SK-N-SH (cell line): ENCODE results near the gene JAKMIP3. TPM values are rescaled to one million over a fixed set of nuclear protein-coding genes. Genes with fewer than 3 reads are reported as not detected.

ENCODE experiments used
- CTCF ChIA-PET: fragments of 300-600, 350-600 bp; formaldehyde crosslinking; extraction: SDS; loops from one replicate; lab custom pipeline; 2021; lab: Yijun Ruan, JAX
- POLR2A ChIA-PET: fragments of 350-600 bp; sonication (Branson Sonifier 250); formaldehyde crosslinking; extraction: SDS; loops from one replicate; lab custom pipeline; 2020; ENCODE audit warnings: antibody characterized with exemption, inconsistent platforms; lab: Yijun Ruan, JAX
- DNase-seq: peaks from one replicate; pipeline ENCODE4 v3.0.0; 2012
- H2AFZ ChIP-seq: fragments of 200-600 bp; sonication (generic); 2 replicates; pipeline ENCODE4 v1.8.1; 2016; ENCODE audit warnings: antibody characterized with exemption, mild to moderate bottlenecking, low read depth
- H3F3A ChIP-seq: fragments of 200-600 bp; sonication (generic); replicated peaks from 2 replicates; pipeline ENCODE3; 2016; ENCODE audit warnings: antibody characterized with exemption, mild to moderate bottlenecking; ENCODE audit not compliant: insufficient read depth
- H3K27ac ChIP-seq, 2 experiments: fragments of 200-500 bp in 1 of 2; fragments of 200-600 bp in 1 of 2; sonication (Bioruptor generic) in 1 of 2; sonication (generic), shearing (Covaris generic) in 1 of 2; 2 replicates each; pipeline versions ENCODE4 v1.5.1 to v1.6.1; 2014 to 2016; ENCODE audit warnings: low read depth in 2 of 2, inconsistent platforms in 1 of 2, low read length in 1 of 2, mild to moderate bottlenecking in 1 of 2, mixed read lengths in 1 of 2
- H3K27me3 ChIP-seq: fragments of 200-600 bp; sonication (generic), shearing (Covaris generic); 2 replicates; pipeline ENCODE4 v1.6.1; 2016; ENCODE audit warnings: mixed run types; ENCODE audit not compliant: insufficient read depth
- H3K36me3 ChIP-seq, 2 experiments: fragments of 200-500 bp in 1 of 2; fragments of 200-600 bp in 1 of 2; sonication (Bioruptor generic) in 1 of 2; sonication (generic) in 1 of 2; replicated peaks in 1 of 2; 2 replicates each; pipeline versions ENCODE3 to v1.5.1; 2014 to 2016; ENCODE audit warnings: low read length in 1 of 2, mild to moderate bottlenecking in 1 of 2; ENCODE audit not compliant: insufficient read depth in 2 of 2, control insufficient read depth in 1 of 2
- H3K4me1 ChIP-seq, 2 experiments: fragments of 200-500 bp in 1 of 2; fragments of 200-600 bp in 1 of 2; sonication (Bioruptor generic) in 1 of 2; sonication (generic), shearing (Covaris generic) in 1 of 2; 2 replicates each; pipeline versions ENCODE4 v1.5.1 to v1.6.1; 2014 to 2016; ENCODE audit warnings: low read depth in 1 of 2, low read length in 1 of 2, mixed run types in 1 of 2; ENCODE audit not compliant: insufficient read depth in 2 of 2, control insufficient read depth in 1 of 2
- H3K4me2 ChIP-seq: fragments of 200-600 bp; sonication (generic), shearing (Covaris generic); 2 replicates; pipeline ENCODE4 v1.6.1; 2017; ENCODE audit warnings: mixed run types
- H3K4me3 ChIP-seq, 2 experiments: fragments of 200-500 bp in 1 of 2; fragments of 200-600 bp in 1 of 2; sonication (Bioruptor generic) in 1 of 2; sonication (generic), shearing (Covaris generic) in 1 of 2; 2 replicates each; pipeline versions ENCODE4 v1.5.1 to v1.8.1; 2014 to 2016; ENCODE audit warnings: low read depth in 2 of 2, inconsistent platforms in 1 of 2, low read length in 1 of 2, mild to moderate bottlenecking in 1 of 2, mixed read lengths in 1 of 2, moderate library complexity in 1 of 2
- H3K79me2 ChIP-seq: fragments of 200-600 bp; sonication (generic); 2 replicates; pipeline ENCODE4 v1.8.1; 2017; ENCODE audit warnings: mild to moderate bottlenecking; ENCODE audit not compliant: insufficient read depth
- H3K9ac ChIP-seq: fragments of 200-600 bp; sonication (generic); 2 replicates; pipeline ENCODE4 v1.6.1; 2017; ENCODE audit warnings: mixed run types
- H3K9me2 ChIP-seq: fragments of 200-600 bp; sonication (generic); 2 replicates; pipeline ENCODE4 v1.6.1; 2017; ENCODE audit warnings: mixed run types
- H3K9me3 ChIP-seq: fragments of 200-600 bp; sonication (generic); 2 replicates; pipeline ENCODE4 v1.6.1; 2017; ENCODE audit warnings: mixed run types, mild to moderate bottlenecking, moderate library complexity
- H4K20me1 ChIP-seq: fragments of 200-600 bp; sonication (generic); 2 replicates; pipeline ENCODE4 v1.6.1; 2017; ENCODE audit warnings: mild to moderate bottlenecking, mixed run types; ENCODE audit not compliant: insufficient read depth
- CHD2 ChIP-seq: fragments of 150-350 bp; IDR thresholded peaks from 2 replicates; pipeline ENCODE4 v1.6.1; 2018; ENCODE audit warnings: low read length; ENCODE audit not compliant: partially characterized antibody
- ELF1 ChIP-seq: IDR thresholded peaks from 2 replicates; pipeline ENCODE4 v1.4.0; 2012
- FOSL2 ChIP-seq: IDR thresholded peaks from 2 replicates; pipeline ENCODE4 v1.4.0; 2012; ENCODE audit warnings: low read depth, mild to moderate bottlenecking, moderate library complexity, borderline replicate concordance
- FOXJ3 ChIP-seq: sonication (generic); formaldehyde crosslinking; IDR thresholded peaks from 2 replicates; pipeline ENCODE4 v1.5.1; 2020; ENCODE audit warnings: mild to moderate bottlenecking, missing genetic modification reagents
- GATA2 ChIP-seq: sonication (generic); formaldehyde crosslinking; IDR thresholded peaks from 2 replicates; pipeline ENCODE4 v1.5.0; 2020; ENCODE audit warnings: mild to moderate bottlenecking, missing genetic modification reagents
- JUND ChIP-seq: IDR thresholded peaks from 2 replicates; pipeline ENCODE4 v1.4.0; 2012
- MEF2A ChIP-seq: IDR thresholded peaks from 2 replicates; pipeline ENCODE4 v1.4.0; 2012; ENCODE audit warnings: low read depth, borderline replicate concordance
- MXI1 ChIP-seq: IDR thresholded peaks from 2 replicates; pipeline ENCODE4 v1.6.1; 2012; ENCODE audit warnings: mild to moderate bottlenecking, low read depth, low read length, improper control_type of control experiment
- NRF1 ChIP-seq: IDR thresholded peaks from 2 replicates; pipeline ENCODE4 v1.6.1; 2012; ENCODE audit warnings: low read depth, mild to moderate bottlenecking, low read length
- RCOR1 ChIP-seq: fragments of 150-350 bp; IDR thresholded peaks from 2 replicates; pipeline ENCODE4 v1.6.1; 2017; ENCODE audit warnings: antibody characterized with exemption, low read length
- REST ChIP-seq: IDR thresholded peaks from 2 replicates; pipeline ENCODE4 v1.6.1; 2012; ENCODE audit warnings: mild to moderate bottlenecking, low read depth, low read length, moderate library complexity
- RFX5 ChIP-seq: IDR thresholded peaks from 2 replicates; pipeline ENCODE4 v1.6.1; 2012; ENCODE audit warnings: mild to moderate bottlenecking, improper control_type of control experiment, low read length
- TCF12 ChIP-seq: IDR thresholded peaks from 2 replicates; pipeline ENCODE4 v1.4.0; 2012
- TEAD4 ChIP-seq: IDR thresholded peaks from 2 replicates; pipeline ENCODE4 v1.4.0; 2012; ENCODE audit warnings: mild to moderate bottlenecking, borderline replicate concordance; ENCODE audit not compliant: insufficient read depth
- USF1 ChIP-seq: IDR thresholded peaks from 2 replicates; pipeline ENCODE4 v1.4.0; 2012; ENCODE audit warnings: low read depth, borderline replicate concordance
- USF2 ChIP-seq: fragments of 150-350 bp; IDR thresholded peaks from 2 replicates; pipeline ENCODE4 v1.6.1; 2017; ENCODE audit warnings: antibody characterized with exemption, low read length, low read depth, borderline replicate concordance
- WGBS: methylation state at CpG from one replicate; pipeline ENCODE4 v1.1.6; 2017; ENCODE audit warnings: low lambda C conversion rate; 5-methylcytosine and 5-hydroxymethylcytosine counted together
- polyA plus RNA-seq, 3 experiments: library from polyadenylated mRNA; depleted of rRNA; stranded (reverse); fragments of >200 nt; gene quantifications; 2 replicates each; pipeline ENCODE4 v1.2.3, GENCODE V29; 2012

JAKMIP3 gene
- polyA plus RNA-seq, 1 of the 3 experiments (the other 2 are of a cell fraction) = 0.02 TPM

GRCh38 chr10:132110111-132110521 is 44.4 kb downstream of the JAKMIP3 start:
- DNase-seq = no peak
- TF ChIP-seq MXI1 (no peak), FOSL2 (no peak), MEF2A (no peak), RCOR1 (no peak), REST (no peak)
- no peak overlapping the region for H3K4me3 ChIP-seq
- WGBS = 70% methylated on average over 7 of the region's 14 CpGs
- H3K27me3 ChIP-seq = no peaks in the 10 kb centered on the region
- H3K4me2 ChIP-seq = no peak overlapping the region
- H3K9ac ChIP-seq = no peak overlapping the region
- POLR2A ChIA-PET = no interaction called here
- no peaks in the 10 kb centered on the region for H3K9me3 ChIP-seq
- no peaks in the 10 kb centered on the region for H3K36me3 ChIP-seq
- H3K4me1 ChIP-seq = no peaks in the 10 kb centered on the region
- no peak overlapping the region for H3K27ac ChIP-seq
- no peaks in the 10 kb centered on the region for H3K9me2 ChIP-seq
- H3F3A ChIP-seq = no peaks in the 10 kb centered on the region
- H2AFZ ChIP-seq = no peak overlapping the region
- CTCF ChIA-PET = interaction anchor here (3.1 kb wide), 1 partner anchor 32 kb away, joined by 16 read pairs; no protein-coding TSS in a partner anchor
- no peaks in the 10 kb centered on the region for H3K79me2 ChIP-seq
- H4K20me1 ChIP-seq = no peaks in the 10 kb centered on the region

- Histone ChIP-seq H3K79me2 (no peaks in the 10 kb centered on the region), H3F3A (no peaks in the 10 kb centered on the region), H3K9ac (no peak overlapping the region), H4K20me1 (no peaks in the 10 kb centered on the region), H3K27ac (no peak overlapping the region), H3K9me2 (no peaks in the 10 kb centered on the region), H3K4me3 (no peak overlapping the region), H3K4me1 (no peaks in the 10 kb centered on the region), H2AFZ (no peak overlapping the region), H3K4me2 (no peak overlapping the region), H3K9me3 (no peaks in the 10 kb centered on the region), H3K27me3 (no peaks in the 10 kb centered on the region), H3K36me3 (no peaks in the 10 kb centered on the region)
- CTCF ChIA-PET = interaction anchor here (3.1 kb wide), 1 partner anchor 31 kb away, joined by 16 read pairs; no protein-coding TSS in a partner anchor
- POLR2A ChIA-PET = no interaction called here
- no peak for DNase-seq
- 57% methylated on average over 14 of the region's 14 CpGs for WGBS
- no peak for TF ChIP-seq JUND
- no peak for TF ChIP-seq FOXJ3 (CRISPR knock-in tag)
- no peak for TF ChIP-seq USF2
- TF ChIP-seq NRF1 = no peak
- TF ChIP-seq MXI1 = no peak
- TF ChIP-seq USF1 = no peak
- no peak for TF ChIP-seq RFX5
- TF ChIP-seq TCF12 = no peak
- TF ChIP-seq TEAD4 = no peak
- TF ChIP-seq GATA2 (CRISPR knock-in tag) = no peak
- no peak for TF ChIP-seq CHD2
- no peak for TF ChIP-seq ELF1
These were observed 45.0 kb downstream of the JAKMIP3 start for GRCh38 chr10:132110713-132111112.
